GM19372 (cell line): ENCODE data around the gene KRTAP24-1.

Experiments used
- ATAC-seq: cut with Tn5 transposase; IDR thresholded peaks from one replicate; pipeline ENCODE4 v1.9.1; 2021; ENCODE audit warnings: mild to moderate bottlenecking, low read depth, moderate library complexity; ENCODE audit not compliant: unreplicated experiment

The KRTAP24-1 gene

GRCh38 chr21:30238168-30238567 is 44.6 kb downstream of the KRTAP24-1 start:
- ATAC-seq: no peak

GRCh38 chr21:30234643-30235042 is 48.1 kb downstream of the KRTAP24-1 start:
- ATAC-seq: no peak

GRCh38 chr21:30234050-30234449 is 48.7 kb downstream of the KRTAP24-1 start:
- no peak for ATAC-seq

- no peak for ATAC-seq
Measured at GRCh38 chr21:30233228-30234020, 49.3 kb downstream of the KRTAP24-1 start.

GRCh38 chr21:30232011-30232410 is 50.7 kb downstream of the KRTAP24-1 start:
- no peak for ATAC-seq
